Retinal pigment epithelial cell (primary cell): Measurements from ENCODE around the gene TSPYL2.

Experiments used
- DNase-seq: peaks from one replicate; pipeline ENCODE4 v3.0.0-alpha.2; 2010; ENCODE audit warnings: low read depth
- H3K4me3 ChIP-seq: 2 replicates; pipeline ENCODE4 v1.5.1; 2011; ENCODE audit warnings: mild to moderate bottlenecking, low read length, control low read depth, moderate library complexity
- TF ChIP-seq, protein P1 (sequence below): conservative IDR thresholded peaks from 2 replicates; pipeline ENCODE4 v1.5.1; 2011; ENCODE audit warnings: low read depth, low read length, control low read depth, inconsistent platforms

The TSPYL2 gene

DNA sequence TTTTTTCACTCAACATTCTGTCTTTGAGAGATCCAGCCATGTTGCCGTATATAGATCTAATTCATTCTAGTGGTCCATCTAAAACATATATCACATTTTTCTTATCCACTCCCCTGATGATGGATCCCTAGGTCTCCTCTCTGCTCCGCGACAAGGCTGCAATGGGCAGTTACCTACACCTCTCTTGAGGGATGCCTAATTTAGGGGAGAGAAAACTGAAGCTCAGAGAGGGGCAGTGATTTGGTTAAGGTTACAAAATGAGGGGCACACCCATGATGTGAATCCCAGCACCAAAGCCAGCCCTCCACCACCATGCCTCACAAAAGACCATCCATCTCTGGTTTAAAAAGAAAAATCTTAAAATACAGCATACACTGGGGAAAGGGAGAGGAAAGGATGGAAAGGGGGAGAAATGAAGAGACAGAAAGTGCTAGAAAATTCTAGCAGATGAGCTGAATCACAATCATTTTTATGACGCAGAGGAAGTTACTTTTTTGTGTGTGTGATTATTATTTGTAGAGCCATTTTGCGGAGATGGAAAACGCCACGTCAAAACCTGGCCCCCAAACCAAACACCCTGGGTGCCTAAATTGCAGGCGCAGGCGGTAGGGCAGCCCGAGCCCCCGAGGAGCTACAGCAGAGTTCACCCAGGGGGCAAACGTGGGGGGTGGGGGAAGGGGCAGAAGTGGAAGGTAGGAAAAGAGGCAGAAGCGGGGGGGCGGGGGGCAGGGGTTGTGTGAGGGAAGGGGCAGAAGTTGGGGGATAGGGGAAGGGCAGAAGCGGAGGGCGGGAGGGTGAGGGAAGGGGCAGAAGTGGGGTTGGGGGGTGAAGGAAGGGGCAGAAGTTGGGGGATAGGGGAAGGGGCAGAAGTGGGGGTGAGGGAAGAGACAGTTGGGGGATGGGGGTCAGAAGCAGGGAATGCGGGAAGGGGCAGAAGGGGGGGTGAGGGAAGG is 1.3 kb upstream of the TSPYL2 start:
- peak overlapping the region; percentile 44 for H3K4me3 ChIP-seq
- no peak for DNase-seq
- TF ChIP-seq, protein P1, sequence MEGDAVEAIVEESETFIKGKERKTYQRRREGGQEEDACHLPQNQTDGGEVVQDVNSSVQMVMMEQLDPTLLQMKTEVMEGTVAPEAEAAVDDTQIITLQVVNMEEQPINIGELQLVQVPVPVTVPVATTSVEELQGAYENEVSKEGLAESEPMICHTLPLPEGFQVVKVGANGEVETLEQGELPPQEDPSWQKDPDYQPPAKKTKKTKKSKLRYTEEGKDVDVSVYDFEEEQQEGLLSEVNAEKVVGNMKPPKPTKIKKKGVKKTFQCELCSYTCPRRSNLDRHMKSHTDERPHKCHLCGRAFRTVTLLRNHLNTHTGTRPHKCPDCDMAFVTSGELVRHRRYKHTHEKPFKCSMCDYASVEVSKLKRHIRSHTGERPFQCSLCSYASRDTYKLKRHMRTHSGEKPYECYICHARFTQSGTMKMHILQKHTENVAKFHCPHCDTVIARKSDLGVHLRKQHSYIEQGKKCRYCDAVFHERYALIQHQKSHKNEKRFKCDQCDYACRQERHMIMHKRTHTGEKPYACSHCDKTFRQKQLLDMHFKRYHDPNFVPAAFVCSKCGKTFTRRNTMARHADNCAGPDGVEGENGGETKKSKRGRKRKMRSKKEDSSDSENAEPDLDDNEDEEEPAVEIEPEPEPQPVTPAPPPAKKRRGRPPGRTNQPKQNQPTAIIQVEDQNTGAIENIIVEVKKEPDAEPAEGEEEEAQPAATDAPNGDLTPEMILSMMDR, result no peak

DNA sequence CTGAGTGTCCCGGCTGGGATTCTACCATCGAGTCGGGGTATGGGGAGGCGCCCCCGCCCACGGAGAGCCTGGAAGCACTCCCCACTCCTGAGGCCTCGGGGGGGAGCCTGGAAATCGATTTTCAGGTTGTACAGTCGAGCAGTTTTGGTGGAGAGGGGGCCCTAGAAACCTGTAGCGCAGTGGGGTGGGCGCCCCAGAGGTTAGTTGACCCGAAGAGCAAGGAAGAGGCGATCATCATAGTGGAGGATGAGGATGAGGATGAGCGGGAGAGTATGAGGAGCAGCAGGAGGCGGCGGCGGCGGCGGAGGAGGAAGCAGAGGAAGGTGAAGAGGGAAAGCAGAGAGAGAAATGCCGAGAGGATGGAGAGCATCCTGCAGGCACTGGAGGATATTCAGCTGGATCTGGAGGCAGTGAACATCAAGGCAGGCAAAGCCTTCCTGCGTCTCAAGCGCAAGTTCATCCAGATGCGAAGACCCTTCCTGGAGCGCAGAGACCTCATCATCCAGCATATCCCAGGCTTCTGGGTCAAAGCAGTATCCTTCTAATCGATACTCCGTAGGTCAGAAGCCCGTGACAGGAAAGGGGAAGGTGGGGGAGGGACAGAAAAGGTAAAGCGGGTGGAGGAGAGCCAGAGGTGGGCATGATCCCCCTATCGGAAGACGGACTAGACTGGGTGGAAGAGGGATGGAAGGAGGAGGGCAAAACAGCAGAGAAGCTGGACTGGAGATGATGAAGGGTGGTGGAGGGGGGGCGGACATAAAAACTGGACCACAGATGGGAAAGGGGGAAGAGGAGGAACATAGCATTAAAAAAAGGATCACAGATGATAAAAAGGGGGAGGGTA is 828 bp downstream of the TSPYL2 start:
- DNase-seq, result no peak
- TF ChIP-seq, protein P1, result no peak

DNA sequence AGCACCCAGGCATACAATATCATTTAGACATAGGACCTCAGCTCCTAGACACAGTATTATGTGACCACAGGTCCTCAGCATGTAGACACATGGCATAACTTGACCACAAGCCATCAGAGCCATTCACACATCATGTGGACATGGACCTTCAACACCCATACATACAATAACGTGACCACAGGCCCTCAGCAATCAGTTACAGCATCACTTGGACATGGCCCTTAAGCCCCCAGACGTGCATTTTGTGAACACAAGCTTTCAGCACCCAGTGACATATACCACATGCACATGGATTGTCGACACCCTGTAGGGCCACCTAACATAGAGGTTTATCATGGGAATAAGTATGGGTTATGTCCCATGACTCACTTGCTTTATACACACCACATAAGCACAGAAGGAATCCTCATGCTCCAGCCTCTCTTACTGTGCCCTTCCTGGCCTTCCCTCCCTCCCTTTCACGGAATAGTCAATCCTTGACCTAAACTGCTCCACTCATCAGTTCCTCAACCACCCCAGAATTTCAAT is 1.9 kb downstream of the TSPYL2 start:
- no peak for DNase-seq
- H3K4me3 ChIP-seq, result no peak overlapping the region
- TF ChIP-seq, protein P1, result no peak

More for the DNA sequence above, 828 bp downstream of the TSPYL2 start:
- peak overlapping the region; percentile 67 for H3K4me3 ChIP-seq

DNA sequence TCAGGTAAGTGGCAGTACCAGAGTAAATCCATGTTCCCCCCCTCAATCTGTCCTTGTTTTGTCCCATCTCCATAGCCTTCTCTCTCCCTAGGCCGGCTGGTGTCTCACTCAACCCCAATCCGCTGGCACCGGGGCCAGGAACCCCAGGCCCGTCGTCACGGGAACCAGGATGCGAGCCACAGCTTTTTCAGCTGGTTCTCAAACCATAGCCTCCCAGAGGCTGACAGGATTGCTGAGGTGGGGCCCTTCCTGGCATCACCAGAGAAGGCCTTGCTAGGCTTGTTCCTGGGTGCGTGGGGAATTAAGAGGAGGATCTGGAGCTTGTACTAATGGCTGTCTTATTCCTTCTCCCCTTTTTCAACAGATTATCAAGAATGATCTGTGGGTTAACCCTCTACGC is 2.7 kb downstream of the TSPYL2 start:
- TF ChIP-seq, protein P1, result no peak
- no peak overlapping the region for H3K4me3 ChIP-seq
- DNase-seq, result no peak

DNA sequence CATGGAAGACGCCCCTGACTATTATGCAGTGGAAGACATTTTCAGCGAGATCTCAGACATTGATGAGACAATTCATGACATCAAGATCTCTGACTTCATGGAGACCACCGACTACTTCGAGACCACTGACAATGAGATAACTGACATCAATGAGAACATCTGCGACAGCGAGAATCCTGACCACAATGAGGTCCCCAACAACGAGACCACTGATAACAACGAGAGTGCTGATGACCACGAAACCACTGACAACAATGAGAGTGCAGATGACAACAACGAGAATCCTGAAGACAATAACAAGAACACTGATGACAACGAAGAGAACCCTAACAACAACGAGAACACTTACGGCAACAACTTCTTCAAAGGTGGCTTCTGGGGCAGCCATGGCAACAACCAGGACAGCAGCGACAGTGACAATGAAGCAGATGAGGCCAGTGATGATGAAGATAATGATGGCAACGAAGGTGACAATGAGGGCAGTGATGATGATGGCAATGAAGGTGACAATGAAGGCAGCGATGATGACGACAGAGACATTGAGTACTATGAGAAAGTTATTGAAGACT is 3.6 kb downstream of the TSPYL2 start:
- H3K4me3 ChIP-seq, result no peak overlapping the region
- TF ChIP-seq, protein P1, result no peak
- DNase-seq, result no peak

DNA sequence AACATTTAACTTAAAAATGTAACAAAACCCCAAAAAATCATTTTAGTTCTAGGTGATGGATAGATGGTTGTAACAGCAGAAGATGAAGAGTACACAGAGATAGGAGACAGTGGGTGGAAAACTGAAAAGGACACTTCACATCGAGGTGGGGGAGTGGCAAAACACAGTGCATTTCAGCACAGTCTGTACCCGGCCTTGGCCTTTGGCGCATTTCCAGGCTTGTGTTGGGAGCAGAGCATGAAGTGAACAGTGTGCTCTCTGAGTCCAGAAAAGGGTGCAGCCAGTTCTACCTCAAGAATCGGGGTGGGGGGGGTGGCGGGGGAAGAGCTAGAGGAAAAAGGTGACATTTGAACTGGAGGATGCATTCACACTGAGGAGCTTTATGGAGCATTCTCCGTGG is 4.3 kb downstream of the TSPYL2 start:
- H3K4me3 ChIP-seq, result no peak overlapping the region
- TF ChIP-seq, protein P1, result no peak
- DNase-seq, result no peak
